HG03097 (cell line): ENCODE data around the gene UBR3.
"Not testable (repeated sequence)": the region's sequence is repeated elsewhere in the genome, so short reads cannot be mapped to it uniquely, and the experiment has no call there.

Experiments
- ATAC-seq: cut with Tn5 transposase; IDR thresholded peaks from one replicate; pipeline ENCODE4 v1.9.1; 2021; ENCODE audit not compliant: unreplicated experiment, low FRiP score

UBR3 gene, protein sequence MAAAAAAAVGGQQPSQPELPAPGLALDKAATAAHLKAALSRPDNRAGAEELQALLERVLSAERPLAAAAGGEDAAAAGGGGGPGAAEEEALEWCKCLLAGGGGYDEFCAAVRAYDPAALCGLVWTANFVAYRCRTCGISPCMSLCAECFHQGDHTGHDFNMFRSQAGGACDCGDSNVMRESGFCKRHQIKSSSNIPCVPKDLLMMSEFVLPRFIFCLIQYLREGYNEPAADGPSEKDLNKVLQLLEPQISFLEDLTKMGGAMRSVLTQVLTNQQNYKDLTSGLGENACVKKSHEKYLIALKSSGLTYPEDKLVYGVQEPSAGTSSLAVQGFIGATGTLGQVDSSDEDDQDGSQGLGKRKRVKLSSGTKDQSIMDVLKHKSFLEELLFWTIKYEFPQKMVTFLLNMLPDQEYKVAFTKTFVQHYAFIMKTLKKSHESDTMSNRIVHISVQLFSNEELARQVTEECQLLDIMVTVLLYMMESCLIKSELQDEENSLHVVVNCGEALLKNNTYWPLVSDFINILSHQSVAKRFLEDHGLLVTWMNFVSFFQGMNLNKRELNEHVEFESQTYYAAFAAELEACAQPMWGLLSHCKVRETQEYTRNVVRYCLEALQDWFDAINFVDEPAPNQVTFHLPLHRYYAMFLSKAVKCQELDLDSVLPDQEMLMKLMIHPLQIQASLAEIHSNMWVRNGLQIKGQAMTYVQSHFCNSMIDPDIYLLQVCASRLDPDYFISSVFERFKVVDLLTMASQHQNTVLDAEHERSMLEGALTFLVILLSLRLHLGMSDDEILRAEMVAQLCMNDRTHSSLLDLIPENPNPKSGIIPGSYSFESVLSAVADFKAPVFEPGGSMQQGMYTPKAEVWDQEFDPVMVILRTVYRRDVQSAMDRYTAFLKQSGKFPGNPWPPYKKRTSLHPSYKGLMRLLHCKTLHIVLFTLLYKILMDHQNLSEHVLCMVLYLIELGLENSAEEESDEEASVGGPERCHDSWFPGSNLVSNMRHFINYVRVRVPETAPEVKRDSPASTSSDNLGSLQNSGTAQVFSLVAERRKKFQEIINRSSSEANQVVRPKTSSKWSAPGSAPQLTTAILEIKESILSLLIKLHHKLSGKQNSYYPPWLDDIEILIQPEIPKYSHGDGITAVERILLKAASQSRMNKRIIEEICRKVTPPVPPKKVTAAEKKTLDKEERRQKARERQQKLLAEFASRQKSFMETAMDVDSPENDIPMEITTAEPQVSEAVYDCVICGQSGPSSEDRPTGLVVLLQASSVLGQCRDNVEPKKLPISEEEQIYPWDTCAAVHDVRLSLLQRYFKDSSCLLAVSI (N-terminal part only)

DNA sequence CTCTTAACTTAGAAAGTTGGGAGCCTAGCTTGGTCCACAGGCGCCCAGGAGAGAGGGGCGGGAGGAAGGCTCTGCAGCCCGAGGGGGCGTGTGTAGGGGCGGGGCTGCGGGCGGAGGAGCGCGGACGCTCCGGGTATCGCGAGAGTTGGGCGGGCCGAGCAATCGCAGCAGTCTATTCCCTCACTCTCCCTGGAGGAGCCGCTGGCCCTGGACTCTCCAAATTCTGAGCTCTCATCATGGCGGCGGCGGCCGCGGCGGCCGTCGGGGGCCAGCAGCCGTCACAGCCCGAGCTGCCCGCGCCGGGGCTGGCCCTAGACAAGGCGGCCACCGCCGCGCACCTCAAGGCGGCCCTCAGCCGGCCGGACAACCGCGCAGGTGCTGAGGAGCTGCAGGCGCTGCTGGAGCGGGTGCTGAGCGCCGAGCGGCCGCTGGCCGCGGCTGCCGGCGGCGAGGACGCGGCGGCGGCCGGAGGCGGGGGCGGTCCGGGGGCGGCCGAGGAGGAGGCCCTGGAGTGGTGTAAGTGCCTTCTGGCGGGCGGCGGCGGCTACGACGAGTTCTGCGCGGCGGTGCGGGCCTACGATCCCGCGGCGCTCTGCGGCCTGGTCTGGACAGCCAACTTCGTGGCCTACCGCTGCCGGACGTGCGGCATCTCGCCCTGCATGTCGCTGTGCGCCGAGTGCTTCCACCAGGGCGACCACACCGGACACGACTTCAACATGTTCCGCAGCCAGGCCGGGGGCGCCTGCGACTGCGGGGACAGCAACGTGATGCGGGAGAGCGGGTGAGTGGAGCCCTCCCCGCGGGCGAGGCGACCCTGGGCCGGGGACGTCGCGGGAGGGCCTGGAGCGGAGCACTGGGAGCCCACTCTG is at the start of gene UBR3:
TSS of gene UBR3 (plus strand) at position 183 of the 869 bp plus-strand sequence. CDS start at position 237, 54 bp downstream.
- peak; percentile 79 for ATAC-seq

DNA sequence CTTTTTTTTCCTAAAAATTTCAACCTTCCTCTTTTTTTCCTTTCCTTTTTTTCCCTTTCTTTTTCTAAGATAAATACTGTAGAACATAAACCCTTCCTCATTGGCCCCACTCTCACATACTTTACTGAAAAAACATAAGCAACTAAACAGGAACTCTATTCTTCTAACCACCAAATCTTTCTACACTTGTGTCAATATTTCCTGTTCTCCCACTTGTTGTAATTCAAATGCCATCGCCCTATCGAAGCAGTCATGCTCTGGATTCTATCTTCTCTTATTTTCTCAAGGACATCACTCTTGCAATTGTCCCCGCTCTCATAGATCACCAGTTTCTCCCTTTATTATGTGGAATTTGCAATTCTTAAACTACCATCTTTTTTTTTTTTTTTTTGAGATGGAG is 48.8 kb upstream of the UBR3 start:
- ATAC-seq: no peak

DNA sequence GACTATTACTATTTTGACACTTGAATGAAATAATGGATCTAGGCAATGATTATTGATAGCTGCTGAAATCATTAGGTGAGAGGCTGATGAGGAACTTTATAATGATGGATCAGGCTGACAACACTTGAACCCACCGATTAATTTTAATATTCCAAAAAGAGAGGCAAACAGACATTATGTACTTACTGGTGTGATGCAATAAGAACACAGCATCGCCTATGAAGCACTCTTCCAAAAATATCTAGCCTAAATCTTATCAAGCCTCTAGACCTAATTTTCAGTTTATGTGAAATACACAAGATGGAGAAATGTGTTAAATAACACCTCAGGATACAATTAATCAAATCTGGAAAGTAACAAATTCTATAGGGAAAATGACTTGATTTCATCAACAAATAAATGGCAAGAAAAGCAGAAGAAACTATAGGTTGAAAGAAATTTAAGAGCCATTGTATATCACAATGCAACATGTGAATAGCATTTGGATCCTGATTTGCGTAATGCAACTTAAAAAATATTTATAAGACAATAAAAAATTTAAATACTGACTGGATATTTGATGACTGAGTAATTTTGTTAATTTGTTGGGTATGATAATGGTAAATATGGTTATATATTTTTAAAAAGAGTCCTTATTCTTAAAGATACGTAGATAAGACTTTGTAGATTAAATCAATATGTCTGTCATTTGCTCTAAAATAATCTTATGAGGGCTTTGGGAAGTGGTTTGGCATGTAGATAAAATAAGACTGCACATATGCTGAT is 45.8 kb upstream of the UBR3 start:
- ATAC-seq: no peak

DNA sequence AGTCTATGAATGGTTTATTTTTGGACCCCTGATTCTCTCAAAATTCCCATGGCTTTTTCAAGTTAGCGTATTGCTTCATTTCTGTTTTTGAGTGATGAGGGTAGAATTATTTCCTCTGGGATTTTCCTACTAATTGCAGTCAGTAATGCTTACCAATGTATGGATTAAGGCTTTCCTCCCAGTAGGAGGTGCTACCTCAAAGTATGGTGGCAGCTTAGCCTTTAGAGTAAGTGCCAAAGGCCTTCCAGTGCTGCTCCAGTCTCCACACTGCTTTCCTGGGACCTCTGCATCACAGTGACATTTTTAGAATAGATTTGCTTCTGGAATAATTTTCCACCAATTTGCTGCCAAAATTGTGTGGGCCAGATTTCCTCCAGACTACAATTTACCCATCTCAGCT is 44.7 kb upstream of the UBR3 start:
- ATAC-seq: no peak

DNA sequence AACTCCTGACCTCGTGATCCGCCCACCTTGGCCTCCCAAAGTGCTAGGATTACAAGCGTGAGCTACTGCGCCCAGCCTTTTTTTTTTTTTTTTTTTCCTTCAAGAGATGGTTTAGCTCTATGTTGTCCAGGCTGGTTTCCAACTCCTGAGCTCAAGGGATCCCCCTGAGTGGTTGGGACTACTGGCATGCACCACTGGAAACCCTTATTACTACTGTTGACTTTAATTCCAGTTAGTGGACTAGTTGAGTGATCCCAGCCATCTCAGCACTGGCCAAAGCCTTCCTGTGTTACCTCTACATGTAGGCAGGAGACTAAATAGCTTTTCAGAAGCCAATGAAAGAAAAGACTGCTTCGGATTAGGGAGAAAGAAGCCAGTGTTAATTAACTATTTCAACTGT is 36.7 kb upstream of the UBR3 start:
- ATAC-seq: no peak

DNA sequence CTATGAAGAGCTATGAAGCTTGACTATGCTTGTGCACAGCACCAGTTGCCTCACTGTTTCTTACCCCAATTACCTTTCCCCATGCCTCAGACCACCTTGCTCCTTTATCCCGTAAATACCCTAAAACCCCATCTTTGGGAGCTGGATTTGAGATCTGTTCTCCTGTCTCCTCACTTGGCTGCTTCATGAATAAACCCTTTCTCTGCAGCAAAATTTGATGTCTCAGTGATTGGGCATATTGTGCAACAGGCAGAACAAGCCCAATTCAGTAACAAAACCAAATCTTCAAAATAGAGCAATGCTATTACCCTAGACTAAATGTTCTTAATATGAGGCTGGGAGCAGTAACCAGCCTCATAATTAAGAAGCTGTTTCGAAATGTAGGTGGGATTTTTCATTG is 32.1 kb upstream of the UBR3 start:
- ATAC-seq: no peak

DNA sequence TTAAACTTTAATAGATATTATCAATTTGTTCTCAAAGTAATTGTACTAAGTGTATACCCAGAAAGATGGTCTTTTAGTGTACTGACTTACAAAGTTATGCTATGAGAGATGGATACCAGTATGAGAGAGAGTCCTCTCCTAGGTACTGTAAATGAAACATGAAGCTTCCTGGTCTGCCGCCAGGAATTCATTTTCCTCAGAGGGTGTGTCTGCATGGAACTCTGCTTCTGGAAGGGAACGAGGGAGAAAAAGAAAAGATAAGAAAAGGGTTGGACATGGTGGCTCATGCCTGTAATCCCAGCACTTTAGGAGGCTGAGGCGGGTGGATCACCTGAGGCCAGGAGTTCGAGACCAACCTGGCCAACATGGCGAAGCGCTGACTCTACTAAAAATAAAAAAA is 30.8 kb upstream of the UBR3 start:
- no peak for ATAC-seq

DNA sequence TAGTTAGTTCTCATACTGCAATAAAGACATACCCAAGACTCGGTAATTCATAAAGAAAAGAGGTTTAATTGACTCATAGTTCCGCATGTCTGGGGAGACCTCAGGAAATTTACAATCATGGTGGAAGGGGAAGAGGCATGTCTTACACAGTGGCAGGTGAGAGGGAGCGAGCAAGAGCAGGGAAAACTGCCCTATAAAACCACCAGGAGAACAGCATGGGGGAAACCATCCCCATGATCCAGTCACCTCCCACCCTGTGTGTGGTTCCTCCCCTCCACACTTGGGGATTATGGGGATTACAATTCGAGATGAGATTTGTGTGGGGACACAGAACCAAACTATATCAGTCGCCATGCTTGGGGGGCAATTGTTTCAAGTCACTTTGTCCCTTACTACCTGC is 29.7 kb upstream of the UBR3 start:
- no peak for ATAC-seq

DNA sequence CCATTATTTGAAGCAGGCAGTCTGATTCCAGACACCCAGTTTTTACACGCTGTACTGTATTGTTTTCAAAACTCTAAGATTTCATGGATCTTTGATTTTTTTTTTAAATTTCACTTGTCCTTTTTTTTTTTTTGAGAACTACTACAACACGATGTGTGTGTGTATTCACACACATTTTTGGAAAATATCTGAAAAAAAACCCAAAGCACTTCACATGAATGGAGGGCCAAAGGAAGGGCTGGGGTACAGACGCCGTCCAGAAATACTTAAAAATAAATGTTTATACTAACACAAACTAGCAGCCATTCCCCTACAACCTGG is 28.9 kb upstream of the UBR3 start:
- ATAC-seq: no peak

DNA sequence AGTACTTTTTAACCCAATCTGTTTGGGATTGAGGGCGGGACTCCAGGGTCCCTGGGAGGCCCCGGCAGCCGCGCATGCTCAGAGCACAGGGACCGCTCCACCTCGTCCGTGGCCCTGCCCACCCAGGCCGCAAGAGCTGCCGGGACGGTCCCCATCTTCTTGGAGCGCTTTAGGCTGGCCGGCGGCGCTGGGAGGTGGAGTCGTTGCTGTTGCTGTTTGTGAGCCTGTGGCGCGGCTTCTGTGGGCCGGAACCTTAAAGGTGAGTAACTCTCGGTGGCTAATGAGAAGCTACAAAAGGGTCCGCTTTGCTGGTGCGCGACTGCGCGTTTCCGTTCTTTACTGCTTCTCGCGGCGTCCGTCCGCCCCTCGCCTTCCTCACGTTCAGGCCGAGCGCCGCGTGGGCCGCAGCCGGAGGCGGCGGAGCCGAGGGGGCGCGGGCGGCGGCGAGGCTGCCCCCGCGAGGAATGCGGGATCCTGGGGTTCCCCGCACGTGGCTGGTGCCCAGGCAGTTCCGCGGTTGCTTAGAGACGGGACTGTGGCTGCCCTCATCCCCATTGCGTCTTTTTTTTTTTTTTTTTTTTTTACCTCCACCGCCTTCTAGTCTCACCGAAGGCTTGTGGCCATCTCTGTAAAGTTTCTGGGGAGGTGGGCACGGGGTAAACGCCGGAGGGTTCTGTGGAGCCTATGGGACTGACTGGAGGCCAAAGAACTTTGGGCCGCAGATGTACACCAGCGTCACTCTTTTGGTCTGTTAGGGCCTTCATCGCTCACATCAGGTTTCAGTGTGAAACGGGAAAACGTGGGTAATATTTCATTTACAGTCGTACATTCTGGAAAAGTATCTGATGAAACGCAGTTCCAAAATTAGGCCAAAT is 28.3 kb upstream of the UBR3 start, which contains the start of gene SSB:
TSS of gene SSB (plus strand) at position 154 of the 875 bp plus-strand sequence. CDS start 2,090 bp downstream, outside the sequence.
- peak; percentile 96 for ATAC-seq

DNA sequence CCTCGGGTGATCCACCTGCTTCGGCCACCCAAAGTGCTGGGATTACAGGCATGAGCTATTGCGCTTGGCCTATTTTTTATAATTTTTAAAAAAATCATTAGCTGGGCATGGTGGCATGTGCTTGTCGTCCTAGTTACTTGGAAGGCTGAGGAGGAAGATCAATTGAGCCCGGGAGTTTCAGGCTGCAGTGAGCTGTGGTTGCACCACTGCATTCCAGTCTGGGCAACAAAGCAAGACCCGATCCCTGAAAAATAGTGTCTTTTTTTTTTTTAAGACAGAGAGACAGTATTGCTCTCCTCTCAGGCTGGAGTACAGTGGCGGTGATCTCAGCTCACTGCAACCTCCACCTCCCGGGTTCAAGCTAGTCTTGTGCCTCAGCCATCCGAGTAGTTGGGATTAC is 23.8 kb upstream of the UBR3 start:
- no peak for ATAC-seq

DNA sequence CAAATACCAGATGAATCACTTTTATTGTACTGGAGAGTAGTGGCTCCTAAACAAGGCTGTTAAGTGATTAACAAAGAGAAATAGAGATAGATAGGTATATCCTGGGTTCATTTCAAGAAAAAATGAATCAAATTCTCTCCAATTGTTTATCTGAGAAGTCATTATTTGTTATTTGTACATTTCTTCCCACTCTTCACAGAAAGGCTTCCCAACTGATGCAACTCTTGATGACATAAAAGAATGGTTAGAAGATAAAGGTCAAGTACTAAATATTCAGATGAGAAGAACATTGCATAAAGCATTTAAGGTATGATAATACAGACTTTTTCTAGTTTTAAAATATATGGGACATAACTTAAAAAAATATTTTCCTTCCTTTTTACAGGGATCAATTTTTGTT is 20.7 kb upstream of the UBR3 start:
- no peak for ATAC-seq

DNA sequence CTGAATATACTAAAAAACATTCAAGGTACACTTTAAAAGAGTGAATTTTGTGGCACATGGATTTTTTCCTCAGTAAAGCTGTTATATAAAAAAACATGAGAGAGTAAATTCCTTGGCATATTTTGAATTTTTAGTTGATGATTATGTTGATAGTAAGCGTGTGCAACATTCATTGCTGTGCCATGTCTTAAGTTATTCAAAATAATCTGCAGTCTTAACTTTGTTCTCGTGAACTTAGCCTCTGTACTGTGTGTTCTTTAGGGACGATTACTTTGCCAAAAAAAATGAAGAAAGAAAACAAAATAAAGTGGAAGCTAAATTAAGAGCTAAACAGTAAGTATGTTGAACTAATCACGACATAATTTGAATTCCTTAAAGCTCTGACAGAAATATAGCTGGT is 19.0 kb upstream of the UBR3 start:
- no peak for ATAC-seq

DNA sequence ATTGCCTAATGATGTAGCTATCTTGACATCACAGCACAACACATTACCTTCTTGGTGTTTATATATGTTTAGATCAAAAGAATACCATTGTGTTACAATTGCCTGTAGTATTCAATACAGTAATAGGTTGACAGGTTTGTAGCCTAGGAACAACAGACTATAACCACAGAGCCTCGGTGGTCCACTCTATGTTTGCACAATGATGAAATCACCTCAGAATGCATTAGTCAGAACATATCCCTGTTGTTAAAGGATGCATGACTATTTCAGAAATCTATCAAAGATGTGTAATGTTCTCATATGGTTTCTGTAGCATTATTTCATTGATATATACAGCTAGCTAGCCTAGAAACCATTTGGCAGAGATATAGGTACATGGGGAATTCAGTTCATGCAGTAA is 11.4 kb upstream of the UBR3 start:
- ATAC-seq: no peak

DNA sequence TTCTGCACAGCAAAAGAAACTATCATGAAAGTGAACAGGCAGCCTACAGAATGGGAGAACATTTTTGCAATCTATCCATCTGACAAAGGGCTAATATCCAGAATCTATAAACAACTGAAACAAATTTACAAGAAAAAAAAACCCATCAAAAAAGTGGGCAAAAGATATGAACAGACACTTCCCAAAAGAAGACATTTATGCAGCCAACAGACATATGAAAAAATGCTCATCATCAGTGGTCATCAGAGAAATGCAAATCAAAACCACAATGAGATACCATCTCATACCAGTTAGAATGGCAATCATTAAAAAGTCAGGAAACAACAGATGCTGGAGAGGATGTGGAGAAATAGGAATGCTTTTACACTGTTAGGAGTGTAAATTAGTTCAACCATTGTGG is 10.3 kb upstream of the UBR3 start:
- not testable (repeated sequence) for ATAC-seq

DNA sequence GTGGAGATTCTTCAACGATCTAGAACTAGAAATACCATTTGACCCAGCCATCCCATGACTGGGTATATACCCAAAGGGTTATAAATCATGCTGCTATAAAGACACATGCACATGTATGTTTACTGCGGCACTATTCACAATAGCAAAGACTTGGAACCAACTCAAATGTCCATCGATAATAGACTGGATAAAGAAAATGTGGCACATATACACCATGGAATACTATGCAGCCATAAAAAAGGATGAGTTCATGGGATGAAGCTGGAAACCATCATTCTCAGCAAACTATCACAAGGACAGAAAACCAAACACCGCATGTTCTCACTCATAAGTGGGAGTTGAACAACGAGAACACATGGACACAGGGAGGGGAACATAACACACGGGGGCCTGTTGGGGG is 9.9 kb upstream of the UBR3 start:
- ATAC-seq: not testable (repeated sequence)

DNA sequence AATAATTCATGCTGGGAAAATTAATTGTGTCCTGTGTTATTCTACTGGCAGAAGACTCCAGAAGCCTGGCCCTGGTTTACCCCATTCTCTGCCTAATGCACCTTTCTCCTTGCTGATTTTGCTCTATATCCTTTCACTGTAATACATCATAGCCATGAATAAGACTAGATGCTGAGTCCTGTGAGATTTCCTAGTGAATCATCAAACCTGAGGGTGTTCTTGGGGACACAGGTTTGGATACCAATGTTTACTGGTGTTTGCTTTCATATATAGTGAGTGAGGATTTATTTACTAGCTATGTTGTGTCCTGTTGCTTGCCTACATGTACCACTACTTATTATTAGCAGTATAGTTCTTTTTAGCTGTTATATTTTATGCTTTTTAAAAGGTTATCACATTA is 9.0 kb upstream of the UBR3 start:
- no peak for ATAC-seq

DNA sequence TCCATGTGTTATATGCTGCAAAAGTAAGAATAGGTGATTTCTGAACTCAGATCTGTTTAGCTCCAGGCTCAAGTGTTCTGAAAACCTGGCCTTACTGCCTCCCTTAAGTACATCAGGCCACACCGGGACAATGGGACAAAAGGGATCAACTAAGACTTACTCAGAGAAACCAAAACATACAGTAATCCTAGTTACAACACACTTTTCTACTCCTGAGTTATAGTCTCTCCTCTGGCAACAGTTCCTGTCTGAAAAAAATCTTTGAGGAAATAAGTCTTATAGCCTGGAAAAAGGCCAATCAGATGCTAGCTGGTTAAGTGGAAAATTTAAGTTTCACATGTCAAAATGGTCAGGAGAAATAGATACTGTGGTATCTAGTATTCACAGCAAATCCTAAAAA is 8.1 kb upstream of the UBR3 start:
- ATAC-seq: no peak
